GM19023 (cell line): ENCODE data around the gene MAJIN.
A peak's percentile ranks its signal among the peaks of the same experiment; 100 is the strongest.
"Not testable (repeated sequence)": the region's sequence is repeated elsewhere in the genome, so short reads cannot be mapped to it uniquely, and the experiment has no call there.

Experiments used
- ATAC-seq: cut with Tn5 transposase; IDR thresholded peaks from one replicate; pipeline ENCODE4 v1.9.1; 2021; ENCODE audit warnings: mild to moderate bottlenecking, moderate library complexity; ENCODE audit not compliant: unreplicated experiment

The MAJIN gene

GRCh38 chr11:64971421-64972233 is at the start of gene MAJIN:
TSS of gene MAJIN (minus strand) at chr11:64972108. CDS start at chr11:64959405, 12,703 bp downstream.
- ATAC-seq = no peak

GRCh38 chr11:65021509-65021908 is 49.6 kb upstream of the MAJIN start:
- no peak for ATAC-seq

GRCh38 chr11:65021003-65021402 is 49.1 kb upstream of the MAJIN start:
- no peak for ATAC-seq

- no peak for ATAC-seq
Measured at GRCh38 chr11:65019824-65020223, 47.9 kb upstream of the MAJIN start.

GRCh38 chr11:65017937-65018336 is 46.0 kb upstream of the MAJIN start:
- ATAC-seq = no peak

GRCh38 chr11:65016705-65017104 is 44.8 kb upstream of the MAJIN start:
- ATAC-seq = no peak

- no peak for ATAC-seq
Measured at GRCh38 chr11:65014726-65015227, 42.9 kb upstream of the MAJIN start.

GRCh38 chr11:65013888-65014725 is 42.2 kb upstream of the MAJIN start, which contains the start of gene ARL2:
TSS of gene ARL2 (plus strand) at chr11:65014160. CDS start at chr11:65014208, 48 bp downstream.
- peak; percentile 76 for ATAC-seq

GRCh38 chr11:65013130-65013887 is 41.4 kb upstream of the MAJIN start:
- ATAC-seq = peak; percentile 69

GRCh38 chr11:65008873-65009272 is 37.0 kb upstream of the MAJIN start:
- ATAC-seq = no peak

- no peak for ATAC-seq
Measured at GRCh38 chr11:65008016-65008415, 36.1 kb upstream of the MAJIN start.

GRCh38 chr11:65003968-65004367 is 32.1 kb upstream of the MAJIN start:
- not testable (repeated sequence) for ATAC-seq

- ATAC-seq = no peak
Measured at GRCh38 chr11:65003282-65003681, 31.4 kb upstream of the MAJIN start.

GRCh38 chr11:65002706-65003105 is 30.8 kb upstream of the MAJIN start:
- no peak for ATAC-seq

- no peak for ATAC-seq
Measured at GRCh38 chr11:64999478-64999877, 27.6 kb upstream of the MAJIN start.

GRCh38 chr11:64998690-64999431 is 27.0 kb upstream of the MAJIN start:
- no peak for ATAC-seq

- no peak for ATAC-seq
Measured at GRCh38 chr11:64998141-64998540, 26.2 kb upstream of the MAJIN start.

GRCh38 chr11:64996710-64997380 is 24.9 kb upstream of the MAJIN start, which contains the start of gene BATF2:
TSS of gene BATF2 (minus strand) at chr11:64996971. CDS start at chr11:64996914, 57 bp downstream.
- ATAC-seq = no peak

GRCh38 chr11:64996327-64996709 is 24.4 kb upstream of the MAJIN start:
- no peak for ATAC-seq

- no peak for ATAC-seq
Measured at GRCh38 chr11:64994318-64994717, 22.4 kb upstream of the MAJIN start.
